ENCODE results near the gene DDC.

DNA sequence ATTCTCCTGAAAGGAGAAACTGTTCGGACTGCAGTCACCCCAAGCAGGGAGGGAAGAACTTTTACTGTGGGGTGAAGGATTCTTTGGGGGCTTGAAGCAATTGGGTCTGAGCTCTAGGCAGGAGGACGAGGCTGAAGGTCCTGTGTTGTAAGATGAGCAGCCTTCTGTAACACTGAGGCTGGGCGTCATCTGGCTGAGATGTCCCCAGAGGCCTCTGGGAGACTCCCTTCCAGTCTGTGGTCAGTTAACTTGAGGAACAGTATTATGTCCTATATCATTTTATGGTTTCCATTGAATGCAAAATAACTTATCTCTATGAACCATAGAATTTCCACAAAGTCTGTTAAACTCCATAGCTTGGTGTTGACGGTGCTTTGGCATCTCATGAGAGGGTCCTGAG, 141.3 kb downstream of the DDC start:
- TF ChIP-seq CTCF (IDR thresholded peaks at IDR 0.05; ENCODE audit: low read depth, low read length): no peak
- no peak for TF ChIP-seq EZH2phosphoT487 (IDR thresholded peaks at IDR 0.05; ENCODE audit: low read depth)
